Mesothelial cell of epicardium (in vitro differentiated cells): Measurements from ENCODE around the gene NCK2. TPM values are rescaled to one million over a fixed set of nuclear protein-coding genes. Genes with fewer than 3 reads are reported as not detected.
A peak's percentile ranks its signal among the peaks of the same experiment; 100 is the strongest.

Experiments
- DNase-seq, 2 experiments: peaks; one replicate each; pipeline ENCODE4 v3.0.0; 2021; ENCODE audit warnings: low spot score in 2 of 2; ENCODE audit not compliant: unreplicated experiment in 2 of 2
- H3K27ac Mint-ChIP-seq: 2 replicates; pipeline ENCODE4 v1.8.0; 2021; ENCODE audit warnings: mixed read lengths
- H3K27me3 Mint-ChIP-seq: 2 replicates; pipeline ENCODE4 v1.8.0; 2021; ENCODE audit warnings: low read depth, mixed read lengths
- H3K36me3 Mint-ChIP-seq: 2 replicates; pipeline ENCODE4 v1.8.0; 2021; ENCODE audit warnings: mixed read lengths
- H3K4me1 Mint-ChIP-seq: 2 replicates; pipeline ENCODE4 v1.8.0; 2021; ENCODE audit warnings: mixed read lengths
- H3K4me3 Mint-ChIP-seq: 2 replicates; pipeline ENCODE4 v1.8.0; 2021; ENCODE audit warnings: mild to moderate bottlenecking, moderate library complexity, mixed read lengths
- H3K9me3 Mint-ChIP-seq: 2 replicates; pipeline ENCODE4 v1.8.0; 2021; ENCODE audit warnings: mixed read lengths
- total RNA-seq: library from RNA; stranded (reverse); gene quantifications from 3 replicates; pipeline ENCODE4 v1.2.1, GENCODE V29; 2021
- TF ChIP-seq, protein P1 (sequence below): fragments of 200-600 bp; sonication (generic); IDR thresholded peaks from one replicate; pipeline ENCODE4 v1.5.0; 2021; ENCODE audit warnings: antibody characterized with exemption; ENCODE audit not compliant: unreplicated experiment

Gene NCK2
- total RNA-seq, 1 donor from 2014 or later: 59.5 TPM

DNA sequence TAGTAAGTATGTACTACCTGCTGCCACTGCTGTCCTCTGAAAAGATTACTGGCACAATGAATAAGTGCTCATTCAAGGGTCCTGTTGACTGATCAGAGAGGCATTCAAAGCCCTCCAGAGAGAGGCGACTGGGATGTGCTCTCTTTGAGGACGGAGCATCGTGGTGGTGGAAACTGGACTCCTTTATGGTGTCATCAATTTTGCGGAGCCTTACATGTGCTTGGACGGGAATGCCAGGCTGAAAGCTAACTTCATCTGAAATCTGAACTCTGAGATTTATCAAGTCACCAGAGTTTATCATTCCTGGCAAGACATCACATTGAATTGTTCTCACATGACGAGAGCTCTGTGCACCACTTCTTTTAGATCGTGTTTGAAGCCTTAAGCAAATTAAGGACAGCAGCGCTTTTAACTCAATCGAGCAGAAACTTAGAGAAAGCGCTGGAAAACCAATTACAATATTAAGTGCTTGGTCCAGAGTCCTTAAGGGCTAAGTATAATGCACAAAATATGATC is 138.3 kb downstream of the NCK2 start:
- H3K27ac Mint-ChIP-seq: no peak overlapping the region
- peaks cover 20% of the 10 kb centered on the region for H3K4me1 Mint-ChIP-seq
- no peak overlapping the region for H3K4me3 Mint-ChIP-seq
- H3K9me3 Mint-ChIP-seq: peaks cover under 1% of the 10 kb centered on the region
- H3K36me3 Mint-ChIP-seq: peaks cover 43% of the 10 kb centered on the region
- TF ChIP-seq, protein P1, sequence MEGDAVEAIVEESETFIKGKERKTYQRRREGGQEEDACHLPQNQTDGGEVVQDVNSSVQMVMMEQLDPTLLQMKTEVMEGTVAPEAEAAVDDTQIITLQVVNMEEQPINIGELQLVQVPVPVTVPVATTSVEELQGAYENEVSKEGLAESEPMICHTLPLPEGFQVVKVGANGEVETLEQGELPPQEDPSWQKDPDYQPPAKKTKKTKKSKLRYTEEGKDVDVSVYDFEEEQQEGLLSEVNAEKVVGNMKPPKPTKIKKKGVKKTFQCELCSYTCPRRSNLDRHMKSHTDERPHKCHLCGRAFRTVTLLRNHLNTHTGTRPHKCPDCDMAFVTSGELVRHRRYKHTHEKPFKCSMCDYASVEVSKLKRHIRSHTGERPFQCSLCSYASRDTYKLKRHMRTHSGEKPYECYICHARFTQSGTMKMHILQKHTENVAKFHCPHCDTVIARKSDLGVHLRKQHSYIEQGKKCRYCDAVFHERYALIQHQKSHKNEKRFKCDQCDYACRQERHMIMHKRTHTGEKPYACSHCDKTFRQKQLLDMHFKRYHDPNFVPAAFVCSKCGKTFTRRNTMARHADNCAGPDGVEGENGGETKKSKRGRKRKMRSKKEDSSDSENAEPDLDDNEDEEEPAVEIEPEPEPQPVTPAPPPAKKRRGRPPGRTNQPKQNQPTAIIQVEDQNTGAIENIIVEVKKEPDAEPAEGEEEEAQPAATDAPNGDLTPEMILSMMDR: no peak
- H3K27me3 Mint-ChIP-seq: no peaks in the 10 kb centered on the region
- no peak for DNase-seq

DNA sequence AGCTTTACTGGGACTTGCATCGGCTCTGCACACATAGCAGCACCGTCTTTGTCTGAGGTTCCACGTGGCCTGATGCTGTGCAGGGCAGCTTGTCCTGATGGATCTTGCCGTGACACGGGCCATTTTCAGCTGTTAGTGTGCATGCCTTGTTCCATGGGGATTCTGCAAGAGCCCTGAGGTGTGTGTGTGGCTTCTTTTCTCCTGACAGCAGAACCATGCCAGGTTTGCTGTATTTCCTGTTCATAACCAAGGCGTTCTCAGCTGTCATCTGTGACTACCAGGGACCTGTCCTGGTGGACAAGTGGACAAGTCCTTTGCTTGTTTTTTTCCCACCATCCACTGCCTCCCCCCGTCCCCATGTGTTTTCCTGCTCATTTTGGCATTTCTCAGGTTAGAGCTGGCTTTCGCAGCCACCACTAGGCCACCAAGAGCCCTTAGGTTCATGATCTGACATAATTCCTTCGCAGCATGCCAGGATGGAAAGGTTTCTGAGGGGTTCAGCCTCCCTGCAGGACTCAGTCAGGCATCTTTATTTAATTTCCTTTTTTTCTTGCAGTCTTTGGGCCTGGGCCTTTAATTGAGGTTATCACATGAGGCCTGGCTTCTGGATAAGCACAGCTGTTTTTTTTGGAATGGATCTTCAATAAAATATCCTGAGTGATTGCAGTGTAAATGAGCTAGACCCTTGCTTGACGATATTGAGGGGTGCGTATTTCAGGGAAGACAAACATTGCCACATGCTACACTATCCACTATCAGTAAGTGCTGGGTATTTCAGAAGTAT is 139.4 kb downstream of the NCK2 start:
- Mint-ChIP-seq H3K27me3 (no peaks in the 10 kb centered on the region), H3K4me1 (peaks cover 20% of the 10 kb centered on the region), H3K36me3 (peaks cover 39% of the 10 kb centered on the region), H3K9me3 (peaks cover 6% of the 10 kb centered on the region), H3K4me3 (no peak overlapping the region), H3K27ac (no peak overlapping the region)
- TF ChIP-seq, protein P1: no peak
- no peak for DNase-seq

DNA sequence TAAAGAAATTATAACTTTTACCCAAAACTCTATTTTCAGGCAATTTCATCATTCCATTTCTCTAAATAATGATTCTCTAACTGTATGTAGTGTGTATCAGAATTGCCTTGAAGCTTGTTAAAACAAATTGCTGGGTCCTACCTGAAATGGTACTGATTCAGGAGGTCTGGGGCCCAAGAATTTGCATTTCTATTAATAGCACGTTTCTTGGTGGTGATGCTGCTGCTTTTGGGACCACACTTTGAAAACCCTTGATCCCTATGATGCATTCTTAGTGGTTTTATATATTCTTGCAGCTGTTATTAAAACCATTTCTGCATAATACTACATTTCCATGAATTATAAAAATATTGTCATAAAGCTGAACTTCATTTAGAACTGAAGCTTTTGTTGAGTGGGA is 140.7 kb downstream of the NCK2 start:
- H3K27ac Mint-ChIP-seq: peak overlapping the region; percentile 23
- DNase-seq: no peak
- no peak overlapping the region for H3K4me3 Mint-ChIP-seq
- peaks cover 17% of the 10 kb centered on the region for H3K4me1 Mint-ChIP-seq
- H3K36me3 Mint-ChIP-seq: peaks cover 34% of the 10 kb centered on the region
- H3K9me3 Mint-ChIP-seq: peaks cover 6% of the 10 kb centered on the region
- no peaks in the 10 kb centered on the region for H3K27me3 Mint-ChIP-seq
- TF ChIP-seq, protein P1: no peak

DNA sequence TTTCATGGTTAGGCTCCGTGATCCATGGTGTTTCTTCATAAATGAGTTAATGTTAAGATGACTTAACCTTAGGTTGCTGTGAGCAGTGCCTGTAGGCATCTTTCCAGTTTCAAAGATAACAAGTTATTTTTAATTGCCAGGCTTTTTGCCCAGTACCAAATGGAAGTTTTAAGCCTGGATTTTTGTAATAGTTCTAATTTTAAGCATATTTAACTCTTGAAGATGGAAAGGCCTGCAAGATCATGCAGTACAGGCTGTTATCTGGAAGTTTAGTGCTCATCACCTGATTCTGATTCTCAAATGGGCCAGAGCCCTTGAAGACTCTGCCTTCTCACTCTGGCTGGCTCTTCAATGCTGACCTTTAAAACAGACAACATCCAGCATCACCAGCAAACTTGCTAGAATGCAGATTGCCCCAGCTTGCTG is 141.3 kb downstream of the NCK2 start:
- Mint-ChIP-seq H3K27me3 (no peaks in the 10 kb centered on the region), H3K4me1 (peaks cover 17% of the 10 kb centered on the region), H3K27ac (peak overlapping the region; percentile 23), H3K4me3 (no peak overlapping the region), H3K36me3 (peaks cover 35% of the 10 kb centered on the region), H3K9me3 (peaks cover 6% of the 10 kb centered on the region)
- DNase-seq: no peak
- TF ChIP-seq, protein P1: no peak

DNA sequence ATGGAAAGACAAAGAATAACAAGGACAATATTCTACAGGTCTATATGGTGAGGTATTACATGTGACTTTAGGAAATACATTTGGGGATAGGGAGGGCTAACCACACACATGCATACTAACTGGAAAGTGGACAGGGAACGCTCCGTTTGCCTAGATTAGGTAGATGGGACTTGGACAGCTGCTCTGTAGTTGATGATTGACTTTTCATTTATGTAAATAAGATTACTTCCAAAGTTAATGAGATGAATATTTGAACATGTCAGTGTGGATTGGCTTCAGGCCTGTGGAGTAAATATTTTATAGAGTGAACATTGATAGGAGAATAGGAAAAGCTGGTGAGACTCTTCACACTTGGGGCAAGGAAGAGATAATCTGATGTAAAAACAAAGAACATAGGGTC is 142.0 kb downstream of the NCK2 start:
- TF ChIP-seq, protein P1: no peak
- Mint-ChIP-seq H3K27me3 (no peaks in the 10 kb centered on the region), H3K36me3 (peaks cover 30% of the 10 kb centered on the region), H3K4me1 (peaks cover 17% of the 10 kb centered on the region), H3K4me3 (no peak overlapping the region), H3K9me3 (peaks cover 6% of the 10 kb centered on the region), H3K27ac (no peak overlapping the region)
- no peak for DNase-seq
